Neural crest cell (in vitro differentiated cells): Measurements from ENCODE around the gene DEGS1. TPM values are rescaled to one million over a fixed set of nuclear protein-coding genes. Genes with fewer than 3 reads are reported as not detected.

Experiments
- DNase-seq: peaks from one replicate; pipeline ENCODE4 v3.0.0; 2021; ENCODE audit warnings: low read depth, mixed read lengths, low spot score
- H3K27ac Mint-ChIP-seq: one replicate; pipeline ENCODE4 v1.8.0; 2021; ENCODE audit warnings: mild to moderate bottlenecking, mixed read lengths; ENCODE audit not compliant: unreplicated experiment
- H3K27me3 Mint-ChIP-seq: 2 replicates; pipeline ENCODE4 v1.8.0; 2021; ENCODE audit warnings: low read depth, mild to moderate bottlenecking, mixed read lengths
- H3K36me3 Mint-ChIP-seq: 2 replicates; pipeline ENCODE4 v1.8.0; 2021; ENCODE audit warnings: low read depth, mild to moderate bottlenecking, mixed read lengths
- H3K4me1 Mint-ChIP-seq: 2 replicates; pipeline ENCODE4 v1.8.0; 2021; ENCODE audit warnings: mixed read lengths
- H3K4me3 Mint-ChIP-seq: one replicate; pipeline ENCODE4 v1.8.0; 2021; ENCODE audit warnings: mild to moderate bottlenecking, mixed read lengths
- H3K9me3 Mint-ChIP-seq: 2 replicates; pipeline ENCODE4 v1.8.0; 2021; ENCODE audit warnings: mixed read lengths
- total RNA-seq: library from RNA; stranded (reverse); gene quantifications from 2 replicates; pipeline ENCODE4 v1.2.1, GENCODE V29; 2021
- TF ChIP-seq, protein P1 (sequence below): fragments of 200-600 bp; sonication (generic); conservative IDR thresholded peaks from 2 replicates; pipeline ENCODE4 v1.5.0; 2021; ENCODE audit warnings: antibody characterized with exemption, mild to moderate bottlenecking

Gene DEGS1
- total RNA-seq, 1 donor from 2014 or later, result 40.5 TPM

- TF ChIP-seq, protein P1, sequence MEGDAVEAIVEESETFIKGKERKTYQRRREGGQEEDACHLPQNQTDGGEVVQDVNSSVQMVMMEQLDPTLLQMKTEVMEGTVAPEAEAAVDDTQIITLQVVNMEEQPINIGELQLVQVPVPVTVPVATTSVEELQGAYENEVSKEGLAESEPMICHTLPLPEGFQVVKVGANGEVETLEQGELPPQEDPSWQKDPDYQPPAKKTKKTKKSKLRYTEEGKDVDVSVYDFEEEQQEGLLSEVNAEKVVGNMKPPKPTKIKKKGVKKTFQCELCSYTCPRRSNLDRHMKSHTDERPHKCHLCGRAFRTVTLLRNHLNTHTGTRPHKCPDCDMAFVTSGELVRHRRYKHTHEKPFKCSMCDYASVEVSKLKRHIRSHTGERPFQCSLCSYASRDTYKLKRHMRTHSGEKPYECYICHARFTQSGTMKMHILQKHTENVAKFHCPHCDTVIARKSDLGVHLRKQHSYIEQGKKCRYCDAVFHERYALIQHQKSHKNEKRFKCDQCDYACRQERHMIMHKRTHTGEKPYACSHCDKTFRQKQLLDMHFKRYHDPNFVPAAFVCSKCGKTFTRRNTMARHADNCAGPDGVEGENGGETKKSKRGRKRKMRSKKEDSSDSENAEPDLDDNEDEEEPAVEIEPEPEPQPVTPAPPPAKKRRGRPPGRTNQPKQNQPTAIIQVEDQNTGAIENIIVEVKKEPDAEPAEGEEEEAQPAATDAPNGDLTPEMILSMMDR, result no peak
- no peaks in the 10 kb centered on the region for H3K27me3 Mint-ChIP-seq
- no peak for DNase-seq
- no peak overlapping the region for H3K4me3 Mint-ChIP-seq
- peak overlapping the region; percentile 84 for H3K27ac Mint-ChIP-seq
- H3K4me1 Mint-ChIP-seq, result peaks cover 6% of the 10 kb centered on the region
- no peaks in the 10 kb centered on the region for H3K36me3 Mint-ChIP-seq
- no peaks in the 10 kb centered on the region for H3K9me3 Mint-ChIP-seq
Measured at GRCh38 chr1:224217655-224218623, 34.9 kb downstream of the DEGS1 start.

- Mint-ChIP-seq H3K4me3 (no peak overlapping the region), H3K9me3 (no peaks in the 10 kb centered on the region), H3K27me3 (no peaks in the 10 kb centered on the region), H3K36me3 (no peaks in the 10 kb centered on the region), H3K4me1 (peaks cover 6% of the 10 kb centered on the region), H3K27ac (no peak overlapping the region)
- TF ChIP-seq, protein P1, result no peak
- DNase-seq, result no peak
Measured at GRCh38 chr1:224219011-224219611, 36.1 kb downstream of the DEGS1 start.

DNA sequence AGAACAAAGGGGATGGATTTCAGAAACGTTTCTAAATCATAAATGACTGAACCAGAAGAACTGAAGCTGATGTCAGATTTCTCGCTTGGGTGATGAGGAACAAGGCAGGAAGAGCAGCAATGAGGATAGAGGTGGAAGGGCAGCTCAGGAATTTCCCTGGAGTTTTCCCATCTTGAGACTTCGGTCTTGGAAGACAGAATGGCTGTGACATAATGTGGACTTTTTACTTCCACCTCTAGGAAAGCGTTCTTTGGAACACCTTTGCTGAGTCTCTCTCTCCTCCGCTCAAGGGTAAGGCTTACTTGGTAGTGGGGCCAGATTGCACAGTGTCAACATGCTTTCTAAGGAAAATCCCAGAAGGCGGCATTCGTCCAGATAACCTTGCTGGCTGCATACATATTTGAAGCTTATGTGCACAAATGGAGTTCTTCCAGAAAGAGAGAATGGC lies 36.6 kb downstream of the DEGS1 start:
- H3K4me1 Mint-ChIP-seq, result peaks cover 6% of the 10 kb centered on the region
- no peaks in the 10 kb centered on the region for H3K27me3 Mint-ChIP-seq
- no peak overlapping the region for H3K27ac Mint-ChIP-seq
- TF ChIP-seq, protein P1, result no peak
- no peak overlapping the region for H3K4me3 Mint-ChIP-seq
- no peaks in the 10 kb centered on the region for H3K9me3 Mint-ChIP-seq
- no peaks in the 10 kb centered on the region for H3K36me3 Mint-ChIP-seq
- no peak for DNase-seq

DNA sequence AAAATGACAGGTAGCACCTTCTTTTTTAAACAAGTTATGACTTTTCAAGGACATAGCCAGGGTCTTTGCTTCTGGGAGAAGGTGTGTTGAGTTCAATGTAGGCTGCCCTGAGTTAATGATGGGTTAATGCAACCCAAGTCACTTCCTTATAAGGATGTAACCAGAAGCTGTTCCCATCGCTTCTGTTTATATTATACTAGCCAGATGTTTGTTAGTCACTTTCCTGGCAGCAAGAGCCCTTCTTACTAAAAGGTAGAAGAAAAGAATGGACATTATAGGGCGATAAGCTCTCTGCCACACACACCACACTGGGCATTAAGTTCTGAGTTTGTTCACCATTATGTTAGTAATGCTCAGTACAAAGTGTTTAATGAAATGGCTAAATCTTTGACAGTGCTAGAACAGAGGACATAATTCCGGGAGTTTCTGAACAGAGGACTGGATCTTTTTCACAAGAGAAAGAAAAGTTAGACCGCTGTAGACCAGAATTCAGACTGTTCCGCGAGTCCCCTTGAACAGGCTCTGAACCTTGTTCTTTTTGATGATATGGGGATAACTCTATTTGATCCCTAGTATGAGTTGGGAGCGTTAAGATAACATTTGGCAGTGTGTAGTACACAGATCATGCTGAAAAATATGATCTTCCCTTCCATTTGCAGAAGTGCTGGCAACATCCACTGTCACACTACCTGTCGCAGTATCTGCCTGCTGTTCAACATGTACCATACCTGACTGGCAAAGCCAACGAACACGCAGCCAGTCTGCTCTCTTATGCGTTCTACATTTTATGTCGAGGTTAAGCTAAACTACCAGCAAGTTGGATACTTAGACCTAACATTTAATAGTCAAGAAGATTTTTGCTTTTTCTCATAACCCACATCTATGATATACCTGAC lies 41.0 kb downstream of the DEGS1 start:
- H3K4me3 Mint-ChIP-seq, result no peak overlapping the region
- no peak for DNase-seq
- H3K36me3 Mint-ChIP-seq, result peaks cover 5% of the 10 kb centered on the region
- H3K9me3 Mint-ChIP-seq, result no peaks in the 10 kb centered on the region
- H3K27ac Mint-ChIP-seq, result no peak overlapping the region
- TF ChIP-seq, protein P1, result no peak
- H3K4me1 Mint-ChIP-seq, result no peaks in the 10 kb centered on the region
- no peaks in the 10 kb centered on the region for H3K27me3 Mint-ChIP-seq

- Mint-ChIP-seq H3K27ac (no peak overlapping the region), H3K9me3 (no peaks in the 10 kb centered on the region), H3K27me3 (no peaks in the 10 kb centered on the region), H3K4me1 (no peaks in the 10 kb centered on the region), H3K36me3 (peaks cover 15% of the 10 kb centered on the region), H3K4me3 (no peak overlapping the region)
- TF ChIP-seq, protein P1, result no peak
- DNase-seq, result no peak
Measured at GRCh38 chr1:224226849-224227502, 43.9 kb downstream of the DEGS1 start.
